K562 (cell line): ENCODE measurements around the gene SMG6. TPM values are rescaled to one million over a fixed set of nuclear protein-coding genes. Genes with fewer than 3 reads are reported as not detected.

Experiments used
- ARID2 ChIP-seq: fragments of 450-650 bp; IDR thresholded peaks from 2 replicates; pipeline ENCODE4 v1.6.1; 2017; ENCODE audit warnings: antibody characterized with exemption, mild to moderate bottlenecking
- CBFB ChIP-seq: sonication (generic); formaldehyde crosslinking; IDR thresholded peaks from 2 replicates; pipeline ENCODE4 v1.4.0; 2020; ENCODE audit warnings: mild to moderate bottlenecking, missing genetic modification reagents
- CCNT2 ChIP-seq: IDR thresholded peaks from 2 replicates; pipeline ENCODE4 v1.6.1; 2011; ENCODE audit warnings: borderline replicate concordance, low read depth, mild to moderate bottlenecking, moderate library complexity, mixed read lengths, low read length; ENCODE audit not compliant: insufficient read length; ENCODE audit errors: extremely low read depth
- GATAD2B ChIP-seq: fragments of 450-650 bp; IDR thresholded peaks from 2 replicates; pipeline ENCODE4 v1.6.1; 2017; ENCODE audit warnings: mild to moderate bottlenecking, borderline replicate concordance
- MECOM ChIP-seq: fragments of 250-450 bp; sonication (Bioruptor Pico); IDR thresholded peaks from 2 replicates; pipeline ENCODE4 v1.8.0; 2022; ENCODE audit warnings: inconsistent platforms
- MYBL2 ChIP-seq, 2 experiments: fragments of 450-650 bp in 1 of 2; sonication (generic) in 1 of 2; formaldehyde crosslinking in 1 of 2; IDR thresholded peaks; 2 replicates each; pipeline versions ENCODE4 v1.6.1 to v1.8.1; 2017 to 2022; ENCODE audit warnings: borderline replicate concordance in 1 of 2, inconsistent platforms in 1 of 2, low read depth in 1 of 2, mild to moderate bottlenecking in 1 of 2, missing genetic modification reagents in 1 of 2, moderate library complexity in 1 of 2
- NCOA6 ChIP-seq: fragments of 450-650 bp; IDR thresholded peaks from 2 replicates; pipeline ENCODE4 v1.6.1; 2017; ENCODE audit warnings: mild to moderate bottlenecking
- PCBP1 ChIP-seq: fragments of 200-400 bp; formaldehyde crosslinking; IDR thresholded peaks from 2 replicates; pipeline ENCODE4 v1.6.1; 2018; ENCODE audit warnings: mild to moderate bottlenecking, low read depth, low read length; ENCODE audit not compliant: poor library complexity, severe bottlenecking
- SMAD4 ChIP-seq: fragments of 250-450 bp; sonication (Bioruptor Pico); conservative IDR thresholded peaks from 2 replicates; pipeline ENCODE4 v1.8.0; 2021; ENCODE audit warnings: inconsistent platforms, mild to moderate bottlenecking, moderate library complexity
- ZNF23 ChIP-seq: fragments of 250-450 bp; sonication (Bioruptor Pico); IDR thresholded peaks from 2 replicates; pipeline ENCODE4 v1.4.0; 2020; ENCODE audit warnings: mild to moderate bottlenecking
- ZNF263 ChIP-seq: sonication (generic); formaldehyde crosslinking; IDR thresholded peaks from 2 replicates; pipeline ENCODE4 v1.8.0; 2022; ENCODE audit warnings: mild to moderate bottlenecking, missing genetic modification reagents, borderline replicate concordance
- ZNF41 ChIP-seq: fragments of 250-450 bp; sonication (Bioruptor Pico); conservative IDR thresholded peaks from 2 replicates; pipeline ENCODE4 v1.4.0; 2020; ENCODE audit warnings: mild to moderate bottlenecking
- ZNF780A ChIP-seq: fragments of 250-450 bp; sonication (Bioruptor Pico); IDR thresholded peaks from 2 replicates; pipeline ENCODE4 v1.5.0; 2021; ENCODE audit warnings: mild to moderate bottlenecking
- polyA plus RNA-seq, 8 experiments: library from polyadenylated mRNA; depleted of rRNA in 4 of 8; stranded (reverse) in 5 of 8; unstranded in 3 of 8; fragments of >200 nt; fragmentation: Nextera tagmentation in 2 of 8; fragmentation: Illumina TruSeq in 1 of 8; extraction: Ambion mirVana in 2 of 8; extraction: Trizol in 1 of 8; gene quantifications; 2 replicates each; pipeline versions ENCODE4 v1.2.1 to v1.2.3, GENCODE V29; 2011 to 2014; ENCODE audit warnings: inconsistent platforms in 1 of 8, missing spikeins in 1 of 8
- total RNA-seq, 7 experiments: library from RNA; depleted of rRNA in 6 of 7; stranded (reverse); fragments of >200 nt in 6 of 7; fragmentation: Illumina TruSeq in 2 of 7; extraction: Trizol in 2 of 7; gene quantifications; 2 replicates each; pipeline versions ENCODE4 v1.2.1 to v1.2.3, GENCODE V29; 2011 to 2021; ENCODE audit warnings: low replicate concordance in 1 of 7
- TF ChIP-seq, protein P1 (sequence below): sonication (generic); formaldehyde crosslinking; IDR thresholded peaks from 2 replicates; pipeline ENCODE4 v1.8.1; 2023; ENCODE audit warnings: mild to moderate bottlenecking, missing genetic modification reagents, moderate library complexity
- TF ChIP-seq, protein P2 (sequence below): sonication (generic); formaldehyde crosslinking; IDR thresholded peaks from 2 replicates; pipeline ENCODE4 v1.8.0; 2023; ENCODE audit warnings: missing genetic modification reagents, mild to moderate bottlenecking, borderline replicate concordance
- TF ChIP-seq, protein P3 (sequence below): fragments of 450-650 bp; IDR thresholded peaks from 2 replicates; pipeline ENCODE4 v1.6.1; 2016
- TF ChIP-seq, protein P4 (sequence below): fragments of 450-650 bp; IDR thresholded peaks from 2 replicates; pipeline ENCODE4 v1.6.1; 2017; ENCODE audit warnings: mild to moderate bottlenecking, moderate library complexity
- TF ChIP-seq, protein P5 (sequence below): fragments of 250-450 bp; sonication (Bioruptor Pico); IDR thresholded peaks from 2 replicates; pipeline ENCODE4 v1.8.0; 2021; ENCODE audit warnings: moderate library complexity, mild to moderate bottlenecking, inconsistent platforms

SMG6 gene
- total and polyA plus RNA-seq, 9 of the 15 experiments (the other 6 are each of a cell fraction or from before 2014, with no cell fraction given), result 0.44 to 13.9 (median 6.0) TPM

DNA sequence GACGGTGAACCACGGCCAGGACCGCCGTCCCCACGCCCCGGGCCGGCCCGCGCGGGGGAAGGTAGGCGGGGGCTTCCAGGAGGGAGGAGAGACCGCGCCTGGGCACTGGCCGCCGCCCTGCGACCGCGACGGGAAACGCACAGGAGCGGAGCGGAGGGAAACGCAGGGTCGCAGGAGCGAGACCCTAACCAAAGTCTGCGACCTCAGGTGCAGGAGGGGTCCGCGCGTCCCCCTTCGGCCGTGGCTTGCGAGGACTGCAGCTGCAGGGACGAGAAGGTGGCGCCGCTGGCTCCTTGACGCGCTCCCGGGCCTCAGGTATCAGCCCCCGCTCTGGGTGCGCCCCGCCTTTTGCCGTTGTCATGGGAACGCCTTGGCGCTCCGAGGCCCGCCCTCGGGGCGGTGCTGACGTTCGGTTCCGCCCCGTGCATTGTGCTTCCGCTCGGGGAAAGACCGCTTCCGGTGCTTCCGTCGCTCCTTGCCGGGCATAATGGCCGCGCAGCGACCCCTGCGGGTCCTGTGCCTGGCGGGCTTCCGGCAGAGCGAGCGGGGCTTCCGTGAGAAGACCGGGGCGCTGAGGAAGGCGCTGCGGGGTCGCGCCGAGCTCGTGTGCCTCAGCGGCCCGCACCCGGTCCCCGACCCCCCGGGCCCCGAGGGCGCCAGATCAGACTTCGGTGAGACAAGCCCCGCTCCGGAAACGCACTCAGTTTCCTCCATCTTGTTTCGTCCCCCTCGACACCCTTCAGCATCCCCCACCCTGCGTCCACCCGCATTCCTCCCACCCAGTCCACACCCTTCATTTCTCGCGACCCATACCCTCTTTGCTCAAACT, 261.8 kb downstream of the SMG6 start, which contains the start of gene OVCA2 (continued):
- TF ChIP-seq, protein P1, sequence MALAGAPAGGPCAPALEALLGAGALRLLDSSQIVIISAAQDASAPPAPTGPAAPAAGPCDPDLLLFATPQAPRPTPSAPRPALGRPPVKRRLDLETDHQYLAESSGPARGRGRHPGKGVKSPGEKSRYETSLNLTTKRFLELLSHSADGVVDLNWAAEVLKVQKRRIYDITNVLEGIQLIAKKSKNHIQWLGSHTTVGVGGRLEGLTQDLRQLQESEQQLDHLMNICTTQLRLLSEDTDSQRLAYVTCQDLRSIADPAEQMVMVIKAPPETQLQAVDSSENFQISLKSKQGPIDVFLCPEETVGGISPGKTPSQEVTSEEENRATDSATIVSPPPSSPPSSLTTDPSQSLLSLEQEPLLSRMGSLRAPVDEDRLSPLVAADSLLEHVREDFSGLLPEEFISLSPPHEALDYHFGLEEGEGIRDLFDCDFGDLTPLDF (CRISPR knock-in tag), result peak; percentile 66; the same call in 1 of the 2 replicates
- TF ChIP-seq ARID2 (no peak), ZNF23 (CRISPR knock-in tag) (no peak), ZNF780A (CRISPR knock-in tag) (no peak), PCBP1 (no peak), MECOM (no peak), MYBL2 (IDR thresholded peaks at IDR 0.05; ENCODE audit: low read depth) (no peak), MYBL2 (CRISPR knock-in tag; IDR thresholded peaks at IDR 0.05; ENCODE audit: borderline replicate concordance) (no peak), NCOA6 (no peak), CBFB (CRISPR knock-in tag) (no peak), ZNF41 (CRISPR knock-in tag) (0 out of 2 replicates have a peak, but pooled peaks have one; percentile 30), ZNF263 (CRISPR knock-in tag) (no peak), GATAD2B (no peak), SMAD4 (no peak), CCNT2 (peak; percentile 50)
- TF ChIP-seq, protein P2, sequence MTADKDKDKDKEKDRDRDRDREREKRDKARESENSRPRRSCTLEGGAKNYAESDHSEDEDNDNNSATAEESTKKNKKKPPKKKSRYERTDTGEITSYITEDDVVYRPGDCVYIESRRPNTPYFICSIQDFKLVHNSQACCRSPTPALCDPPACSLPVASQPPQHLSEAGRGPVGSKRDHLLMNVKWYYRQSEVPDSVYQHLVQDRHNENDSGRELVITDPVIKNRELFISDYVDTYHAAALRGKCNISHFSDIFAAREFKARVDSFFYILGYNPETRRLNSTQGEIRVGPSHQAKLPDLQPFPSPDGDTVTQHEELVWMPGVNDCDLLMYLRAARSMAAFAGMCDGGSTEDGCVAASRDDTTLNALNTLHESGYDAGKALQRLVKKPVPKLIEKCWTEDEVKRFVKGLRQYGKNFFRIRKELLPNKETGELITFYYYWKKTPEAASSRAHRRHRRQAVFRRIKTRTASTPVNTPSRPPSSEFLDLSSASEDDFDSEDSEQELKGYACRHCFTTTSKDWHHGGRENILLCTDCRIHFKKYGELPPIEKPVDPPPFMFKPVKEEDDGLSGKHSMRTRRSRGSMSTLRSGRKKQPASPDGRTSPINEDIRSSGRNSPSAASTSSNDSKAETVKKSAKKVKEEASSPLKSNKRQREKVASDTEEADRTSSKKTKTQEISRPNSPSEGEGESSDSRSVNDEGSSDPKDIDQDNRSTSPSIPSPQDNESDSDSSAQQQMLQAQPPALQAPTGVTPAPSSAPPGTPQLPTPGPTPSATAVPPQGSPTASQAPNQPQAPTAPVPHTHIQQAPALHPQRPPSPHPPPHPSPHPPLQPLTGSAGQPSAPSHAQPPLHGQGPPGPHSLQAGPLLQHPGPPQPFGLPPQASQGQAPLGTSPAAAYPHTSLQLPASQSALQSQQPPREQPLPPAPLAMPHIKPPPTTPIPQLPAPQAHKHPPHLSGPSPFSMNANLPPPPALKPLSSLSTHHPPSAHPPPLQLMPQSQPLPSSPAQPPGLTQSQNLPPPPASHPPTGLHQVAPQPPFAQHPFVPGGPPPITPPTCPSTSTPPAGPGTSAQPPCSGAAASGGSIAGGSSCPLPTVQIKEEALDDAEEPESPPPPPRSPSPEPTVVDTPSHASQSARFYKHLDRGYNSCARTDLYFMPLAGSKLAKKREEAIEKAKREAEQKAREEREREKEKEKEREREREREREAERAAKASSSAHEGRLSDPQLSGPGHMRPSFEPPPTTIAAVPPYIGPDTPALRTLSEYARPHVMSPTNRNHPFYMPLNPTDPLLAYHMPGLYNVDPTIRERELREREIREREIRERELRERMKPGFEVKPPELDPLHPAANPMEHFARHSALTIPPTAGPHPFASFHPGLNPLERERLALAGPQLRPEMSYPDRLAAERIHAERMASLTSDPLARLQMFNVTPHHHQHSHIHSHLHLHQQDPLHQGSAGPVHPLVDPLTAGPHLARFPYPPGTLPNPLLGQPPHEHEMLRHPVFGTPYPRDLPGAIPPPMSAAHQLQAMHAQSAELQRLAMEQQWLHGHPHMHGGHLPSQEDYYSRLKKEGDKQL, result no peak
- TF ChIP-seq, protein P3, sequence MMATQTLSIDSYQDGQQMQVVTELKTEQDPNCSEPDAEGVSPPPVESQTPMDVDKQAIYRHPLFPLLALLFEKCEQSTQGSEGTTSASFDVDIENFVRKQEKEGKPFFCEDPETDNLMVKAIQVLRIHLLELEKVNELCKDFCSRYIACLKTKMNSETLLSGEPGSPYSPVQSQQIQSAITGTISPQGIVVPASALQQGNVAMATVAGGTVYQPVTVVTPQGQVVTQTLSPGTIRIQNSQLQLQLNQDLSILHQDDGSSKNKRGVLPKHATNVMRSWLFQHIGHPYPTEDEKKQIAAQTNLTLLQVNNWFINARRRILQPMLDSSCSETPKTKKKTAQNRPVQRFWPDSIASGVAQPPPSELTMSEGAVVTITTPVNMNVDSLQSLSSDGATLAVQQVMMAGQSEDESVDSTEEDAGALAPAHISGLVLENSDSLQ, result peak; percentile 51; the same call in 1 of the 2 replicates
- TF ChIP-seq, protein P4, sequence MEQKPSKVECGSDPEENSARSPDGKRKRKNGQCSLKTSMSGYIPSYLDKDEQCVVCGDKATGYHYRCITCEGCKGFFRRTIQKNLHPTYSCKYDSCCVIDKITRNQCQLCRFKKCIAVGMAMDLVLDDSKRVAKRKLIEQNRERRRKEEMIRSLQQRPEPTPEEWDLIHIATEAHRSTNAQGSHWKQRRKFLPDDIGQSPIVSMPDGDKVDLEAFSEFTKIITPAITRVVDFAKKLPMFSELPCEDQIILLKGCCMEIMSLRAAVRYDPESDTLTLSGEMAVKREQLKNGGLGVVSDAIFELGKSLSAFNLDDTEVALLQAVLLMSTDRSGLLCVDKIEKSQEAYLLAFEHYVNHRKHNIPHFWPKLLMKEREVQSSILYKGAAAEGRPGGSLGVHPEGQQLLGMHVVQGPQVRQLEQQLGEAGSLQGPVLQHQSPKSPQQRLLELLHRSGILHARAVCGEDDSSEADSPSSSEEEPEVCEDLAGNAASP, result no peak
- TF ChIP-seq, protein P5, sequence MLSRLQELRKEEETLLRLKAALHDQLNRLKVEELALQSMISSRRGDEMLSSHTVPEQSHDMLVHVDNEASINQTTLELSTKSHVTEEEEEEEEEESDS (CRISPR knock-in tag), result no peak
